OCI-LY1 (cell line): ENCODE data around the gene GLB1L.
"Not testable (repeated sequence)": the region's sequence is repeated elsewhere in the genome, so short reads cannot be mapped to it uniquely, and the experiment has no call there.

ENCODE experiments used
- H2AFZ ChIP-seq: fragments of 200-600 bp; sonication (generic), shearing (Covaris generic); 2 replicates; pipeline ENCODE4 v1.6.0; 2014; ENCODE audit warnings: antibody characterized with exemption, mild to moderate bottlenecking, low read length
- H3F3A ChIP-seq: fragments of 200-600 bp; sonication (generic), shearing (Covaris generic); 2 replicates; pipeline ENCODE4 v1.6.0; 2014; ENCODE audit warnings: mild to moderate bottlenecking, antibody characterized with exemption, low read length, moderate library complexity; ENCODE audit not compliant: insufficient read depth
- H3K27ac ChIP-seq: fragments of 200-600 bp; sonication (generic); 2 replicates; pipeline ENCODE4 v1.5.1; 2014; ENCODE audit warnings: low read length, mixed run types, mild to moderate bottlenecking, low read depth; ENCODE audit not compliant: poor library complexity, severe bottlenecking
- H3K27me3 ChIP-seq: fragments of 200-600 bp; sonication (generic); 2 replicates; pipeline ENCODE4 v1.6.0; 2014; ENCODE audit warnings: antibody characterized with exemption, mild to moderate bottlenecking, low read length, moderate library complexity; ENCODE audit not compliant: insufficient read depth
- H3K36me3 ChIP-seq: fragments of 200-600 bp; sonication (generic); 2 replicates; pipeline ENCODE4 v1.6.1; 2014; ENCODE audit warnings: mild to moderate bottlenecking, antibody characterized with exemption, low read length, moderate library complexity, mixed read lengths; ENCODE audit not compliant: insufficient read depth
- H3K4me1 ChIP-seq: fragments of 200-600 bp; sonication (generic); 2 replicates; pipeline ENCODE4 v1.5.1; 2014; ENCODE audit warnings: mild to moderate bottlenecking, low read length, moderate library complexity; ENCODE audit not compliant: insufficient read depth, severe bottlenecking
- H3K4me2 ChIP-seq: fragments of 200-600 bp; sonication (generic), shearing (Covaris generic); 2 replicates; pipeline ENCODE4 v1.6.1; 2014; ENCODE audit warnings: low read length
- H3K4me3 ChIP-seq: fragments of 200-600 bp; sonication (generic); 2 replicates; pipeline ENCODE4 v1.5.1; 2014; ENCODE audit warnings: low read length, low read depth, mild to moderate bottlenecking, mixed read lengths; ENCODE audit not compliant: poor library complexity, severe bottlenecking
- H3K79me2 ChIP-seq: fragments of 200-600 bp; shearing (Covaris generic); 2 replicates; pipeline ENCODE4 v1.6.1; 2016; ENCODE audit warnings: mixed run types, low read length, mixed read lengths; ENCODE audit not compliant: insufficient read depth
- H3K9ac ChIP-seq: fragments of 200-600 bp; sonication (generic), shearing (Covaris generic); 2 replicates; pipeline ENCODE4 v1.6.1; 2014; ENCODE audit warnings: mild to moderate bottlenecking, low read length, mixed read lengths
- H3K9me2 ChIP-seq: fragments of 200-600 bp; sonication (generic), shearing (Covaris generic); 2 replicates; pipeline ENCODE4 v1.6.1; 2014; ENCODE audit warnings: low read depth, mild to moderate bottlenecking, low read length, mixed read lengths
- H3K9me3 ChIP-seq: fragments of 200-600 bp; shearing (Covaris generic); 2 replicates; pipeline ENCODE4 v1.6.1; 2014; ENCODE audit warnings: low read length, mixed read lengths
- H4K20me1 ChIP-seq: fragments of 200-600 bp; sonication (generic), shearing (Covaris generic); 2 replicates; pipeline ENCODE4 v1.6.0; 2016; ENCODE audit warnings: mild to moderate bottlenecking, low read length; ENCODE audit not compliant: insufficient read depth
- EZH2 ChIP-seq: fragments of 200-600 bp; sonication (generic), shearing (Covaris generic); IDR thresholded peaks from 2 replicates; pipeline ENCODE4 v1.8.0; 2017; ENCODE audit warnings: borderline replicate concordance, mixed run types, mild to moderate bottlenecking, antibody characterized with exemption, low read length, moderate library complexity, mixed read lengths
- TF ChIP-seq, protein P1 (sequence below): fragments of 200-600 bp; sonication (generic), shearing (Covaris generic); IDR thresholded peaks from 2 replicates; pipeline ENCODE4 v1.5.1; 2017; ENCODE audit warnings: mild to moderate bottlenecking, antibody characterized with exemption, low read length, moderate library complexity, mixed read lengths

Gene GLB1L

DNA sequence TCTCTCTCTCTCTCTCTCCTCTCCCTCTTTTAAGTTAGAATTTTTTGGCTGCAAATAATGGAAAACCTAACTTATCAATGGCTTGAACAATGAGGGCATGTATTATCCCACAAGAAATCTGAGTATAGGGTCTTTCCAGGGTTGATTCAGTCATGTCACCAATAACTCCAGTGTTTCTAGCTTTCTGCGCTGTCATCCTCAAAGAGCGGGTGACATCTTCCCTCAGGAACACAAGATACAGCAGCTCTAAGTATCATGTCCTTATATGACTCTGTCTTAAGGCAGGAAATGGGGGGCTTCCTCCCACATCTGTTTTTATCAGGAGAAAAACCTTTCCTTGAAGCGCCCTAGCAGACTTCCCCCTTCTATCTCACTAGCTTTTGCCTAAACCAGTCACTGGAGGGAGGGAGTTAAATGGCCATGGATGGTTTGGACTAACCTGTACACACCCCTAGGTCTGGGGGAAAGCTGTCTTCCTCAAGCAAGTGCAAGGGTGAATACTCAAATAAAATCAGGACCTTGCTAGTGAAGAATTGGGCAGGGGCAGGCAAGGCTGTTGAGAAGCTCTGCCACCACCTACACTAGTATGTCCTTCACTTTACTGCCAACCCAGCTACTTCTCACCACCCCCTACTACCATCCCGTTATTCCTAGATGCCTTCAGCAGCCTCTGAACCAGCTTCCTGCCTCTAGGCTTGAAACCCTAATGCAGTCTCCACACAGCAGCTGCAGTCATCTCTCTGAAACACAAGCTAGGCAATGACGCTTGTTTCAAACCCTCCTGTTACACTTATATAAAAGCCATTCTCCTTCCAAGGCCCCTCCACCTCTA lies 16.0 kb upstream of the GLB1L start:
- 0 out of 2 replicates have a peak, but pooled peaks cover 1% of the 10 kb centered on the region for H3F3A ChIP-seq
- H3K27ac ChIP-seq = no peak overlapping the region
- no peaks in the 10 kb centered on the region for H4K20me1 ChIP-seq
- H3K27me3 ChIP-seq = no peaks in the 10 kb centered on the region
- no peak overlapping the region for H3K4me2 ChIP-seq
- no peaks in the 10 kb centered on the region for H3K9me3 ChIP-seq
- H3K9me2 ChIP-seq = no peaks in the 10 kb centered on the region
- H3K79me2 ChIP-seq = no peaks in the 10 kb centered on the region
- no peak overlapping the region; the same call in 1 of the 2 replicates for H3K9ac ChIP-seq
- no peaks in the 10 kb centered on the region for H3K4me1 ChIP-seq
- H2AFZ ChIP-seq = no peak overlapping the region
- no peak overlapping the region for H3K4me3 ChIP-seq
- peaks cover 14% of the 10 kb centered on the region; the same call in 1 of the 2 replicates for H3K36me3 ChIP-seq
- TF ChIP-seq, protein P1, sequence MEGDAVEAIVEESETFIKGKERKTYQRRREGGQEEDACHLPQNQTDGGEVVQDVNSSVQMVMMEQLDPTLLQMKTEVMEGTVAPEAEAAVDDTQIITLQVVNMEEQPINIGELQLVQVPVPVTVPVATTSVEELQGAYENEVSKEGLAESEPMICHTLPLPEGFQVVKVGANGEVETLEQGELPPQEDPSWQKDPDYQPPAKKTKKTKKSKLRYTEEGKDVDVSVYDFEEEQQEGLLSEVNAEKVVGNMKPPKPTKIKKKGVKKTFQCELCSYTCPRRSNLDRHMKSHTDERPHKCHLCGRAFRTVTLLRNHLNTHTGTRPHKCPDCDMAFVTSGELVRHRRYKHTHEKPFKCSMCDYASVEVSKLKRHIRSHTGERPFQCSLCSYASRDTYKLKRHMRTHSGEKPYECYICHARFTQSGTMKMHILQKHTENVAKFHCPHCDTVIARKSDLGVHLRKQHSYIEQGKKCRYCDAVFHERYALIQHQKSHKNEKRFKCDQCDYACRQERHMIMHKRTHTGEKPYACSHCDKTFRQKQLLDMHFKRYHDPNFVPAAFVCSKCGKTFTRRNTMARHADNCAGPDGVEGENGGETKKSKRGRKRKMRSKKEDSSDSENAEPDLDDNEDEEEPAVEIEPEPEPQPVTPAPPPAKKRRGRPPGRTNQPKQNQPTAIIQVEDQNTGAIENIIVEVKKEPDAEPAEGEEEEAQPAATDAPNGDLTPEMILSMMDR = no peak
- TF ChIP-seq EZH2 = no peak

DNA sequence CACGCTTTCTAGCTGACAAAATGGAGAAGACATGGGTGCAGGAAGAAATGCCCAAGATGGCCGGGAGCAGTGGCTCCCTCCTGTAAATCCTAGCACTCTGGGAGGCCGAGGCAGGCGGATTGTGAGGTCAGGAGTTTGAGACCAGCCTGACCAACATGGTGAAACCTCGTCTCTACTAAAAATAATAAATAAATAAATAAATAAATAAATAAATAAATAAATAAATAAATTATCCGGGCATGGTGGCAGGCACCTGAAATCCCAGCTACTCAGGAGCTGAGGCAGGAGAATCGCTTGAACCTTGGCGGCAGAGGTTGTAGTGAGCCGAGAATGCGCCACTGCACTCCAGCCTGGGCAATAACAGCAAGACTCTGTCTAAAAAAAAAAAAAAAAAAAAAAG lies 13.7 kb upstream of the GLB1L start:
- not testable (repeated sequence) for H3F3A ChIP-seq, H2AFZ ChIP-seq, H4K20me1 ChIP-seq, H3K9ac ChIP-seq, H3K9me3 ChIP-seq, H3K9me2 ChIP-seq, H3K27ac ChIP-seq, H3K4me3 ChIP-seq, H3K4me2 ChIP-seq, H3K79me2 ChIP-seq, H3K27me3 ChIP-seq
- peaks cover 14% of the 10 kb centered on the region; the same call in 1 of the 2 replicates for H3K36me3 ChIP-seq
- peaks cover 14% of the 10 kb centered on the region for H3K4me1 ChIP-seq

DNA sequence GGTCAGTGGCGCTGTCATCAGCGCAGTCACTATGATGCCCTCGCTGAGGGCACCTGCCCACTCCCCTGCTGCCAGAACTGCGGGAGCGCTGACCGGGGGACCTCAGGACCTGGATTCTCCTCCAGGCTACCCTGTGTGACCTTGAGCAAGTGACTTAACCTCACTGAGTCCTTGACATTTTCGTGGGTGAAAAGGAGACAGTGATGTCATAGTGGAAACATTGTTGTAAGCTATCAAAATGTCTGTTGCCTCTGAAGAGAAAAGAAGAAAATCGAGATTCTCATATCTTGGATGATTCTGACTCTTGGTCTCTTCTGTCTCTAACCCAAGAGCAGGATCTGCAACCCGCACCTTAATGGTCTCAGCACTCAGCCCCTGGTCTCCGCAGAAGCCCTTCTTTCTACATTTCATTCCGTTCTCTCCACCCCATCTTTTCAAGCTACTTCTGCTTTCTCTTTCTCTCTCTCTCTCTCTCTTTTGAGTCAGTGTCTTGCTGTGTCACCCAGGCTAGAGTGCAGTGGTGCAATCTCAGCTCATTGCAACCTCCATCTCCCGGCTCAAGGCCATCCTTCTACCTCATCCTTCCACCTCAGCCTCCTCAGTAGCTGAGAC lies 9.5 kb upstream of the GLB1L start:
- Histone ChIP-seq H4K20me1 (no peaks in the 10 kb centered on the region), H3F3A (0 out of 2 replicates have a peak, but pooled peaks cover 5% of the 10 kb centered on the region), H3K9ac (peak overlapping the region; percentile 89), H3K27me3 (no peaks in the 10 kb centered on the region), H3K9me2 (no peaks in the 10 kb centered on the region), H2AFZ (no peak overlapping the region), H3K4me3 (peak overlapping the region; percentile 83), H3K79me2 (no peaks in the 10 kb centered on the region), H3K4me2 (peak overlapping the region; percentile 79), H3K4me1 (peaks cover 44% of the 10 kb centered on the region), H3K9me3 (no peaks in the 10 kb centered on the region), H3K36me3 (peaks cover 36% of the 10 kb centered on the region), H3K27ac (peak overlapping the region; percentile 88)
- TF ChIP-seq, protein P1 = no peak; the same call in 1 of the 2 replicates
- TF ChIP-seq EZH2 = no peak
